GM23338 (cell line): ENCODE data around the gene CDON.

Experiments used
- CREB1 ChIP-seq: fragments of 250-450 bp; sonication (Bioruptor Pico); IDR thresholded peaks from 2 replicates; pipeline ENCODE4 v1.5.0; 2020; ENCODE audit warnings: low read depth, mild to moderate bottlenecking, moderate library complexity
- CTCF ChIP-seq, 2 experiments: fragments of 200-600 bp in 1 of 2; sonication (generic) in 1 of 2; conservative IDR thresholded peaks; 2 replicates each; pipeline versions ENCODE4 v1.5.1 to v1.6.1; 2016 to 2017; ENCODE audit warnings: antibody characterized with exemption in 2 of 2, low read depth in 2 of 2, mild to moderate bottlenecking in 2 of 2, moderate library complexity in 1 of 2
- ETS1 ChIP-seq: IDR thresholded peaks from 2 replicates; pipeline ENCODE4 v1.6.1; 2016; ENCODE audit warnings: antibody characterized with exemption
- EZH2 ChIP-seq: fragments of 200-600 bp; sonication (generic); IDR thresholded peaks from one replicate; pipeline ENCODE4 v1.8.0; 2017; ENCODE audit warnings: antibody characterized with exemption, mild to moderate bottlenecking, low read depth; ENCODE audit not compliant: unreplicated experiment
- EZH2phosphoT487 ChIP-seq: fragments of 200-600 bp; sonication (generic); IDR thresholded peaks from one replicate; pipeline ENCODE4 v1.8.1; 2018; ENCODE audit warnings: antibody characterized with exemption; ENCODE audit not compliant: unreplicated experiment
- JUNB ChIP-seq: IDR thresholded peaks from one replicate; pipeline ENCODE4 v1.6.1; 2016; ENCODE audit warnings: antibody characterized with exemption; ENCODE audit not compliant: unreplicated experiment
- POLR2AphosphoS5 ChIP-seq: IDR thresholded peaks from 2 replicates; pipeline ENCODE4 v1.6.1; 2016; ENCODE audit warnings: antibody characterized with exemption, low read depth
- REST ChIP-seq: IDR thresholded peaks from one replicate; pipeline ENCODE4 v1.6.1; 2018; ENCODE audit warnings: antibody characterized with exemption; ENCODE audit not compliant: unreplicated experiment
- STAT1 ChIP-seq: IDR thresholded peaks from one replicate; pipeline ENCODE4 v1.6.1; 2016; ENCODE audit warnings: antibody characterized with exemption; ENCODE audit not compliant: unreplicated experiment
- ZNF331 ChIP-seq: fragments of 250-450 bp; sonication (Bioruptor Pico); IDR thresholded peaks from 2 replicates; pipeline ENCODE4 v1.5.0; 2020; ENCODE audit warnings: low read depth, mild to moderate bottlenecking, moderate library complexity

GRCh38 chr11:126049159-126049558 is 13.5 kb downstream of the CDON start:
- no peak for TF ChIP-seq CTCF (conservative IDR thresholded peaks at IDR 0.05; ENCODE audit: low read depth in 2 of 2)
- TF ChIP-seq EZH2: no peak
- no peak for TF ChIP-seq STAT1
- TF ChIP-seq EZH2phosphoT487: no peak
- no peak for TF ChIP-seq ZNF331 (CRISPR knock-in tag)
- no peak for TF ChIP-seq POLR2AphosphoS5
- no peak for TF ChIP-seq JUNB
- no peak for TF ChIP-seq REST
- TF ChIP-seq CREB1 (CRISPR knock-in tag): no peak
- TF ChIP-seq ETS1: no peak
